ENCODE measurements around the gene LDLRAD4.

Gene LDLRAD4

GRCh38 chr18:13500869-13501542 lies 282.4 kb downstream of the LDLRAD4 start:
- no peak for FAIRE-seq

- FAIRE-seq: no peak
These were observed 283.0 kb downstream of the LDLRAD4 start for GRCh38 chr18:13501543-13501887.

DNA sequence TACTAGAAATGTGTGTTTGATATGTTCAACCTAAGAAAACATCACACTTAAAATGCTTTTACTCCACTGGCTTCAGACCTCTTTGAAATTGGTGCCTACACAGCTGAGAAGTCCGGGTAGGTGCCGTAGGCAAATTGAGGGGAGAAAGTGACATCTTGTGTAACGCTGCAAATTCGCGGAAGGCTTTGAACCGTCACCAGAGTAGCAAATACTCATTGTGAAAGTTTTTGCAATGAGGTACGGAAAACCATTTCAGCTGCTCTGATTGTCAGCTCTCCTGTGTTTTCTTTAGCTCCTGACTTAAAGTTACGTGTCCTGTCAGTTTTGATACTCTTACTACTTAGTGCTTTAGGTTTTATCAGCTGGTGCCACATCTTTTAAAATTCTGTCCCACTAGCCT lies 283.3 kb downstream of the LDLRAD4 start:
- no peak for FAIRE-seq

GRCh38 chr18:13502585-13502984 lies 284.0 kb downstream of the LDLRAD4 start:
- no peak for FAIRE-seq

- FAIRE-seq: no peak
These were observed 285.3 kb downstream of the LDLRAD4 start for GRCh38 chr18:13503836-13504235.

- no peak for FAIRE-seq
These were observed 287.3 kb downstream of the LDLRAD4 start for GRCh38 chr18:13505780-13506345.

DNA sequence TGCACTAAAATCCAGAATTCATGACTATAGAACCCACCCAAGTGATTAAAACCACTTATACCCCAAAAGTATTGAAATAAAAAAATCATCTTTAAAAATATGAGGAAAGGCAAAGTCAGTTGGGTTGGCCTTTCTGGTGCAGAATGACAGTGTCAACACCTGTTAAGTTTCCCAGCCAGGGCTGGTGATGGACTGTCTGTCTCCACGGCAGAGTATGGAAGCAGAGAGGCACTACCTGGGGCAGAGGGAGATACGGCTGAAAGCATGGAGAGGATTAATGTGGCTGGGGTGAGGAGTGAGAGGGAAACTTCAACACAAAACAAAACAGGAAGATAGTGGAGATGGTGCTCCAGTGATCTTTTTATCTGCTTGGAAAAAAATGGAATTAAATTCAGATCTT lies 292.0 kb downstream of the LDLRAD4 start:
- no peak for FAIRE-seq

DNA sequence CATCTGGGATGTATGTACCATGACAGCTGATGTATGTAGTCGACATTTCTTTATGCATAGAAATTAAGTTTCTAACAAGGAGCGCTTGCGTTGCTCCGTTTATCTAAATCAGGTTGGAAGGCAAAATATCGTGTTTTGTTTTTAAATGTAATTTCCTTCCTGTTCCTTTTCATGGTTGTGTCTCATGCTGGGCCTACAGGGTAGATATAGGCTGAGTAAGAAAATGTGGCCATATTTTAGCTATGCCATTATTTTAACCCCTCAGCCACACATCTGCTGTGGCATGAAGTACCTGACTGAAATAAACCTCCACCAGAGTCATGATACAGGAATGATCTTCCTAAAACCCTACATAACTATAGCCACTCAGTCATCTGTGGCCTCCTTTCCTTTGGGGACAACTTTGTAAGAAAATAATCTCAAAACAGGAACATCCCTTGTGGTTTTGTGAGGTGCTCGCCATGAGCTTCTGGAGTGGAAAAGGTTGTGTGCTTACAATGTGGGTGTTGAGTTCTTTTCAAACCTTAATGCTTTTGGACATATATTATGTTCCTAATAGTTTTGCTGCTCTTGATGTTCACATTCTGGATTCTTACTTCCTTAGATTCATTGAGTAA lies 293.5 kb downstream of the LDLRAD4 start:
- no peak for FAIRE-seq

DNA sequence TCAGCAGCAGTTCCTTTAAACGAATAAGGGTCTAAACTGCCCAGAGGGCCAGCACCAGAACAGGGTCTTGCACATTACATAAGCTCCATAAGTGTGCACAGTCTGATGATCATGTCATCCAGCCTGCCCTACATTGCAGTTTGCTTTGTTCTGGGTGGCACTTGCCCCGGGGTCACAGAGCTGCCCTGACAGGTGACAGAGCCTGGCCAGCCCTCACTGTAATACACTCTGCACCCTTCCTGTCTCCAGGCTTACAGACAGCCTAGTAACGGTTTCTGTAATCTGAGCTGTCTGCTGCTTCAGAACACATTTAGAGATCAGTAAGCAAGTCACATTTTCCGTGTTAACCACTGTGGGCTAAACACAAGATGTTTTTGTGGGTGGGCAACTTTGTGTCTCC lies 294.5 kb downstream of the LDLRAD4 start:
- FAIRE-seq: no peak

DNA sequence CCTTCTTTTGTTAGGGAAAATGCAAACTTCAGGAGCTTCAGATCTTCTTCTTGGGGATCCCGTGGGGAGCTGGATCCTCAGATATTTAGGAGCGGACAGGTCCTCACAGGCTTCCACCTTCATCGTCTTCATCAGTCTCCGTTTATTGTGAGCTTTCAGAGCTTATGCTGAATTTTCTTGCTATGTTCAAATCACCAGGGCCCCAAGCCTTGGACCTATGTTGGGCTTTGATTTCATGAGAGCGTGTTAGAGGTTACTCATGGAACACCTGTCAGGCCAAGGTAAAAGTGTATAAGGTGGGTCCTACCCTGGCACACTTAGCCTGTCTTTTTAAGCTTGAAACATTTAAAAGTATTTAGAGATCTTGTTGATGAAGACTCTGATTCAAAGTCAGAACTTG lies 294.9 kb downstream of the LDLRAD4 start:
- no peak for FAIRE-seq

GRCh38 chr18:13514558-13514957 lies 296.0 kb downstream of the LDLRAD4 start:
- FAIRE-seq: no peak

GRCh38 chr18:13516855-13517254 lies 298.3 kb downstream of the LDLRAD4 start:
- FAIRE-seq: no peak

DNA sequence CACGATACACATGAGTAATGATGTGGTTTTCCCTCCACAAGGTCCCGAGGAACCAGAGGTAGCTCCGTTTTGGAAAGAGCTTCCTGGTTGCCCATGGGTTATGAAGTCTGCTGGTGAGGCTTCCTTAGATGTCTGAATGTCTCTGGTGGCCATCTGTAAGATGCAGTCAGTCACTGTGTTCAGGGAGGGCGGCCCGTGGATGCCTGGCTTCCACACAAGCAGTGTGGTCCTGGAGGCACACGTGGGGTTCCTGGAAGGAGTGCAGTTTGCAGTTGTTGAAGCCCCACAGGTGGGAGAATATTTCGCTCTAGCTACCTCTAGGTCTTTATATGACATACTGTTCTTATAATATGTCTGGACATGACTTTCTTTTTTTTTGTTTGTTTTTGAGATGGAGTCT lies 298.8 kb downstream of the LDLRAD4 start:
- no peak for FAIRE-seq

DNA sequence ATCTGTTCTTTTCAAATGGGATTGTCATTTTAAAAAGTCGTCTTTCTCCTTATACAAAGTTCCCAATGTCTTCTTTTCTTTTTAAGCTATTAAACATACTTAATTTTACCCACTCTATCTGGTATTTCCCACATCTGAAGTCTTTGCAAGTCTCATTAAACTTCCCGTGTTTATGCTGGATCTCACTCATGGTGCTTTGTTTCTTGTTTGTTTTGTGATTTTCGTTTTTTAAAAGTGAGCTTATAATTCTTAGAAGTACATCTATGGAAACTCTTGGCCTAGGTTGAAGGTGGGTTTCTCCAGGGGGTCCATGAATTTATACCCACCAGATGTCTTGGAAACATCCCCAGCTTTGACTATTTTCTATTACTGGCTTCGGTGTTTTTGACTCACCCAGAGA lies 299.8 kb downstream of the LDLRAD4 start:
- no peak for FAIRE-seq

GRCh38 chr18:13520306-13520705 lies 301.7 kb downstream of the LDLRAD4 start:
- FAIRE-seq: no peak

DNA sequence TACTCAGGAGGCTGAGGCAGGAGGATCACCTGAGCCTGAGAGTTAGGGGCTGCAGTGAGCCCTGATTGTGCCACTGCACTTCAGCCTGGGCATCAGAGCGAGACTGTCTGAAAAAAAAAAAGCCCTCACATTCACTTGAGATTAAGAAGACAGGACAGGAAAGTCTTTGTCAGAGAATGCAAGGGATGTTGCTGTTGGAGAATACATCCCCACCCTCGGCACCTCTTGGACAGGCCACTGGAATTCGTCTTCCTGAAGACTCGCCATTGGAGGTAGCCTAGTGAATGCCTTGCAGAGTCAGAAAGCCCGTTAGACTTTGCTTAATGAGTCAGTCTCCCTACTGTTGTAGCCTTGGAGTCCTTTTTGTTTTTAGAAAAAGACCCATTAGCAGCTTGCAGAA lies 302.2 kb downstream of the LDLRAD4 start:
- FAIRE-seq: no peak

- FAIRE-seq: no peak
These were observed 302.9 kb downstream of the LDLRAD4 start for GRCh38 chr18:13521418-13521817.

DNA sequence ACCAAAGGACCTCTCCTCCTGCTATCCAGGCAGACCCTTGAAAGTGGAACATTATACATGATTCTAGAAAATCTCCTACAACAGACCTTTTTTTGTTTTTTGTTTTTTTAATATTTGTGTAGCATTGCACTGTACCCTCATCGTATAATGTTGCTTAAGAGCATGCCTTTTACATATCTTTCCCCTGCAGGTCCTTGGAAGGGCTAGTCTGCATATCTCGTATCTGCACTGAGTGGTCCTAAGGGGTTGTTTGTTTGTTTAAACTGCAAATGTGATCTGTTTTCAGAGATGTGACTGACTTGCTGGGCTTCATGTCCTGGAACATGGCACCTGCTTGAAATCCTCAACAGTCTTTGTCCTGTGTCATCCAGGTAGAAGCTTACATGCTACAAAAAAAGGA lies 303.7 kb downstream of the LDLRAD4 start:
- FAIRE-seq: no peak

DNA sequence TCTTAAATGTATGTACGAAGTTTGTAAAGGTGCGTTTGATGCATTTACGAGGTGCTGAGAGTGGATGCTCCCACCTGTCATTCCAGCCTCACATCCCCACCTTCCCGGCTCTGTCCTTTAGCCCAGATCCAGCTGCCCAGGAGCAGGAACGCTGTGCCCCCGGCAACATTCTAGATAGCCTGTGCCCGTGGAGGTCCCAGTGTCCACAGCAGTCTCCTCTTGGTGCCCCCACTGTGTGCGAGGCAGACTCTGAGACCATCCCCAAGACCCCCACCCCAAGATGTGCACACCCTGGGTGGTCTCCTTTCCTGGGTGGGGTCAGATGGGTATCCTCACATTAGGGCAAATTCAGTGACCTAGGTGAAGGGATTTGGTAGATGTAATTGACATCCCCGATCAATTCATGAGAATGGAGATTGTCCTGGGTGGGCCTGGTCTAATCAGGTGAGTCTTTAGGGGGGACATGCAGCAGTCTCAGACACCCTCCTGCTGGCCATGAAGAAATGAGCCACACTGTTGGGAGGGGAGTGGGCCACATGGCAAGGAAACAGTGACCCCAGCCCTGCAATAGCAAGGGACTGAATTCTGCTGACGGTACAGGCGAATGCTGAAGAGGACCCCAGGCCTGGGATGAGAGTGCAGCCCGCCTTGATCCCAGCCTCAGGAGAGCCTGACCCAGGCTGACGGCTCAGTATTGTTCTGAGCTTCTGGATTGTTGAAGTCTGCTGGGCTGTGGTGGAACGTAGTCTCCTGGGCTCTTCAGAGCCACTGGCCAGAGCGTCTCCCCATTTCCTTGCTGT lies 304.5 kb downstream of the LDLRAD4 start:
- no peak for FAIRE-seq

DNA sequence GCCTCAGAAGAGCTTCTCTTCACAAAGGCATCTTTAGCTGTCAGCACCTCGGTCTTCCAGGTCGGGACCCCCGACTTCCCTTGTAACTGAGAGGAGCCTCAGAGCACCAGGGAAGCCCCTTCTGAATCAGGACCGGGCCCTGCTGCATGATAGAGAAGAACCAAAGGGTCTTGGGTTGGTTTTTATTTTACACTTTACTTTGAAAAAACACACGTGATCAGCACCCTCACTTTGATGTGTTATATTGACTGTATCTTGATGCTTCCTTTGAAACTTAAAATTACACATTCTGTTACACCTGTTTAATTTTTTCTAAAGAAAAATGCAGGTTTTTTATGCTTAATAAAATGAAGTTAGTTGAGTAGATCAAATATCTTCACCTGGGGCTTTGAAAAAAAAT lies 305.5 kb downstream of the LDLRAD4 start:
- FAIRE-seq: no peak

GRCh38 chr18:13524811-13525210 lies 306.3 kb downstream of the LDLRAD4 start:
- FAIRE-seq: no peak

GRCh38 chr18:13525381-13526029 lies 306.9 kb downstream of the LDLRAD4 start:
- no peak for FAIRE-seq

- no peak for FAIRE-seq
These were observed 308.0 kb downstream of the LDLRAD4 start for GRCh38 chr18:13526519-13526918.

Data from endometrium (tissue), 2 donors.